Loucy (cell line): ENCODE results near the gene RPH3AL.

Source experiments
- H2AFZ ChIP-seq: fragments of 200-600 bp; sonication (generic); 2 replicates; pipeline ENCODE4 v1.6.0; 2016; ENCODE audit warnings: antibody characterized with exemption, mild to moderate bottlenecking, low read length, moderate library complexity
- H3F3A ChIP-seq: fragments of 200-600 bp; 2 replicates; pipeline ENCODE4 v1.6.0; 2016; ENCODE audit warnings: antibody characterized with exemption, low read depth, mild to moderate bottlenecking
- H3K27me3 ChIP-seq: fragments of 200-600 bp; sonication (generic); 2 replicates; pipeline ENCODE4 v1.6.1; 2014; ENCODE audit warnings: low read length, mild to moderate bottlenecking; ENCODE audit not compliant: insufficient read depth, poor library complexity, severe bottlenecking
- H3K36me3 ChIP-seq: fragments of 200-600 bp; sonication (generic); 2 replicates; pipeline ENCODE4 v1.6.1; 2016; ENCODE audit warnings: low read length; ENCODE audit not compliant: insufficient read depth
- H3K4me1 ChIP-seq: fragments of 200-600 bp; sonication (generic); 2 replicates; pipeline ENCODE4 v1.5.1; 2014; ENCODE audit warnings: low read length, mild to moderate bottlenecking; ENCODE audit not compliant: insufficient read depth, poor library complexity, severe bottlenecking
- H3K4me2 ChIP-seq: fragments of 200-600 bp; sonication (generic); 2 replicates; pipeline ENCODE4 v1.6.0; 2014; ENCODE audit warnings: antibody characterized with exemption, low read length, low read depth, mild to moderate bottlenecking; ENCODE audit not compliant: poor library complexity, severe bottlenecking
- H3K4me3 ChIP-seq: fragments of 200-600 bp; sonication (generic); 2 replicates; pipeline ENCODE4 v1.5.1; 2014; ENCODE audit warnings: low read length, mild to moderate bottlenecking, mixed read lengths; ENCODE audit not compliant: poor library complexity, severe bottlenecking
- H3K79me2 ChIP-seq: fragments of 200-600 bp; sonication (generic); 2 replicates; pipeline ENCODE4 v1.6.1; 2014; ENCODE audit warnings: low read length; ENCODE audit not compliant: insufficient read depth
- H3K9ac ChIP-seq: fragments of 200-600 bp; sonication (generic); 2 replicates; pipeline ENCODE4 v1.6.0; 2014; ENCODE audit warnings: mild to moderate bottlenecking, low read depth, low read length, moderate library complexity; ENCODE audit not compliant: poor library complexity, severe bottlenecking
- H3K9me2 ChIP-seq: fragments of 200-600 bp; sonication (generic); replicated peaks from 2 replicates; pipeline ENCODE4 v1.6.1; 2016; ENCODE audit warnings: low read depth, low read length, mixed read lengths
- H3K9me3 ChIP-seq: fragments of 200-600 bp; sonication (generic); 2 replicates; pipeline ENCODE4 v1.6.1; 2014; ENCODE audit warnings: mild to moderate bottlenecking, antibody characterized with exemption, low read length, low read depth; ENCODE audit not compliant: insufficient read depth
- H4K20me1 ChIP-seq: fragments of 200-600 bp; sonication (generic); 2 replicates; pipeline ENCODE4 v1.6.0; 2014; ENCODE audit warnings: antibody characterized with exemption, low read length, mild to moderate bottlenecking; ENCODE audit not compliant: insufficient read depth, poor library complexity, severe bottlenecking
- CTCF ChIP-seq: fragments of 200-600 bp; sonication (generic); conservative IDR thresholded peaks from 2 replicates; pipeline ENCODE4 v1.5.1; 2014; ENCODE audit warnings: mild to moderate bottlenecking, antibody characterized with exemption, low read length
- EZH2phosphoT487 ChIP-seq: fragments of 200-600 bp; IDR thresholded peaks from 2 replicates; pipeline ENCODE4 v1.6.1; 2018; ENCODE audit warnings: antibody characterized with exemption, mild to moderate bottlenecking, moderate library complexity, borderline replicate concordance

The RPH3AL gene

GRCh38 chr17:266701-267667, 85.6 kb downstream of the RPH3AL start:
- TF ChIP-seq EZH2phosphoT487 = no peak
- Histone ChIP-seq H3K9ac (no peak overlapping the region), H3F3A (no peaks in the 10 kb centered on the region)

GRCh38 chr17:266219-266618, 86.4 kb downstream of the RPH3AL start:
- Histone ChIP-seq H2AFZ (no peak overlapping the region), H3K27me3 (no peaks in the 10 kb centered on the region), H3K4me3 (no peak overlapping the region), H3K9me3 (peaks cover 3% of the 10 kb centered on the region; the same call in 1 of the 2 replicates), H3K79me2 (no peaks in the 10 kb centered on the region), H3K4me2 (no peak overlapping the region), H3K9ac (no peak overlapping the region), H3K4me1 (no peaks in the 10 kb centered on the region), H4K20me1 (no peaks in the 10 kb centered on the region), H3K9me2 (no peaks in the 10 kb centered on the region), H3K36me3 (no peaks in the 10 kb centered on the region), H3F3A (no peaks in the 10 kb centered on the region)
- TF ChIP-seq EZH2phosphoT487 (no peak), CTCF (no peak)

More at GRCh38 chr17:266701-267667, 85.6 kb downstream of the RPH3AL start:
- no peaks in the 10 kb centered on the region; the same call in 1 of the 2 replicates for H3K9me3 ChIP-seq
- no peaks in the 10 kb centered on the region for H3K79me2 ChIP-seq
- H3K4me2 ChIP-seq = no peak overlapping the region
- H3K9me2 ChIP-seq = no peaks in the 10 kb centered on the region
- no peaks in the 10 kb centered on the region for H3K27me3 ChIP-seq
- no peaks in the 10 kb centered on the region for H3K4me1 ChIP-seq
- H2AFZ ChIP-seq = no peak overlapping the region
- no peak overlapping the region for H3K4me3 ChIP-seq
- H3K36me3 ChIP-seq = no peaks in the 10 kb centered on the region
- no peaks in the 10 kb centered on the region for H4K20me1 ChIP-seq

- no peaks in the 10 kb centered on the region for H3F3A ChIP-seq
- no peak overlapping the region for H3K9ac ChIP-seq
- no peak overlapping the region for H3K4me3 ChIP-seq
- H3K4me2 ChIP-seq = no peak overlapping the region
- H2AFZ ChIP-seq = no peak overlapping the region
- no peaks in the 10 kb centered on the region for H3K36me3 ChIP-seq
- no peaks in the 10 kb centered on the region for H3K9me2 ChIP-seq
- no peaks in the 10 kb centered on the region for H3K27me3 ChIP-seq
- no peaks in the 10 kb centered on the region for H3K79me2 ChIP-seq
- TF ChIP-seq CTCF = no peak
- TF ChIP-seq EZH2phosphoT487 = no peak
- H3K4me1 ChIP-seq = no peaks in the 10 kb centered on the region
- peaks cover 4% of the 10 kb centered on the region; the same call in 1 of the 2 replicates for H3K9me3 ChIP-seq
- no peaks in the 10 kb centered on the region for H4K20me1 ChIP-seq
Measured at GRCh38 chr17:265718-266117, 86.9 kb downstream of the RPH3AL start.
